SK-N-SH (cell line): ENCODE data around the gene RBM38.

ENCODE experiments used
- CHD2 ChIP-seq: fragments of 150-350 bp; IDR thresholded peaks from 2 replicates; pipeline ENCODE4 v1.6.1; 2018; ENCODE audit warnings: low read length; ENCODE audit not compliant: partially characterized antibody
- GABPA ChIP-seq: IDR thresholded peaks from 2 replicates; pipeline ENCODE4 v1.4.0; 2012; ENCODE audit warnings: low read depth, mild to moderate bottlenecking
- MXI1 ChIP-seq: IDR thresholded peaks from 2 replicates; pipeline ENCODE4 v1.6.1; 2012; ENCODE audit warnings: mild to moderate bottlenecking, low read depth, low read length, improper control_type of control experiment
- TF ChIP-seq, protein P1 (sequence below): fragments of 200-600 bp; sonication (generic); IDR thresholded peaks from 2 replicates; pipeline ENCODE4 v1.6.1; 2017; ENCODE audit warnings: antibody characterized with exemption, mild to moderate bottlenecking, moderate library complexity
- TF ChIP-seq, protein P2 (sequence below): IDR thresholded peaks from 2 replicates; pipeline ENCODE4 v1.4.0; 2012; ENCODE audit warnings: low read depth
- TF ChIP-seq, protein P3 (sequence below): IDR thresholded peaks from 2 replicates; pipeline ENCODE4; 2012

DNA sequence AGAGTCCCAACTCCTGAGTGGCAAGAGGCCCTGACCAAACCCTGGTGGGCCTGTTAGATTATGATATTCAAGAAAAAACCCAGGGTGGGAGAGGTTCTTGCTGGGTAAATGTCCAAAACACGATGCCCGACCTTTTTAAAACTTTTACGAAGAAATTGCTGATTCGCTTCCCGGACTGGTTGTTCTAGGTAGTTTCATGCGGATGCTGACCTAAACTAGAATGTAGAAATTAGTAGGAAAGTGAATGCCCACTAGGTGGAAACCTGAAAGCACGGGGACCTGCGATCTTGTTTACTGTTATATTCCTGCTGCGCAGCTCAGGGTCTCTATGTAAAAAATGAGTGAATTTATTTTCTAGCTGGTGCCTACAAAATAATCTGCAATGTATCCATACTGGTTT is 37.8 kb upstream of the RBM38 start:
- TF ChIP-seq, protein P1, sequence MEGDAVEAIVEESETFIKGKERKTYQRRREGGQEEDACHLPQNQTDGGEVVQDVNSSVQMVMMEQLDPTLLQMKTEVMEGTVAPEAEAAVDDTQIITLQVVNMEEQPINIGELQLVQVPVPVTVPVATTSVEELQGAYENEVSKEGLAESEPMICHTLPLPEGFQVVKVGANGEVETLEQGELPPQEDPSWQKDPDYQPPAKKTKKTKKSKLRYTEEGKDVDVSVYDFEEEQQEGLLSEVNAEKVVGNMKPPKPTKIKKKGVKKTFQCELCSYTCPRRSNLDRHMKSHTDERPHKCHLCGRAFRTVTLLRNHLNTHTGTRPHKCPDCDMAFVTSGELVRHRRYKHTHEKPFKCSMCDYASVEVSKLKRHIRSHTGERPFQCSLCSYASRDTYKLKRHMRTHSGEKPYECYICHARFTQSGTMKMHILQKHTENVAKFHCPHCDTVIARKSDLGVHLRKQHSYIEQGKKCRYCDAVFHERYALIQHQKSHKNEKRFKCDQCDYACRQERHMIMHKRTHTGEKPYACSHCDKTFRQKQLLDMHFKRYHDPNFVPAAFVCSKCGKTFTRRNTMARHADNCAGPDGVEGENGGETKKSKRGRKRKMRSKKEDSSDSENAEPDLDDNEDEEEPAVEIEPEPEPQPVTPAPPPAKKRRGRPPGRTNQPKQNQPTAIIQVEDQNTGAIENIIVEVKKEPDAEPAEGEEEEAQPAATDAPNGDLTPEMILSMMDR = peak; percentile 16; the same call in 1 of the 2 replicates
- no peak for TF ChIP-seq MXI1
- TF ChIP-seq, protein P2, sequence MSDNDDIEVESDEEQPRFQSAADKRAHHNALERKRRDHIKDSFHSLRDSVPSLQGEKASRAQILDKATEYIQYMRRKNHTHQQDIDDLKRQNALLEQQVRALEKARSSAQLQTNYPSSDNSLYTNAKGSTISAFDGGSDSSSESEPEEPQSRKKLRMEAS = no peak
- TF ChIP-seq GABPA = no peak
- TF ChIP-seq, protein P3, sequence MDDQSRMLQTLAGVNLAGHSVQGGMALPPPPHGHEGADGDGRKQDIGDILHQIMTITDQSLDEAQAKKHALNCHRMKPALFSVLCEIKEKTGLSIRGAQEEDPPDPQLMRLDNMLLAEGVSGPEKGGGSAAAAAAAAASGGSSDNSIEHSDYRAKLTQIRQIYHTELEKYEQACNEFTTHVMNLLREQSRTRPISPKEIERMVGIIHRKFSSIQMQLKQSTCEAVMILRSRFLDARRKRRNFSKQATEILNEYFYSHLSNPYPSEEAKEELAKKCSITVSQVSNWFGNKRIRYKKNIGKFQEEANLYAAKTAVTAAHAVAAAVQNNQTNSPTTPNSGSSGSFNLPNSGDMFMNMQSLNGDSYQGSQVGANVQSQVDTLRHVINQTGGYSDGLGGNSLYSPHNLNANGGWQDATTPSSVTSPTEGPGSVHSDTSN = no peak
- no peak for TF ChIP-seq CHD2
